Esophagus muscularis mucosa (tissue), 4 donors: Measurements from ENCODE around the gene SEM1. TPM values are rescaled to one million over a fixed set of nuclear protein-coding genes. Genes with fewer than 3 reads are reported as not detected.
"Not testable (repeated sequence)": the region's sequence is repeated elsewhere in the genome, so short reads cannot be mapped to it uniquely, and the experiment has no call there.

Experiments used
- DNase-seq: peaks from one replicate; pipeline ENCODE4 v3.0.0-alpha.2; 2017; ENCODE audit errors: extremely low spot score
- H3K27ac ChIP-seq, 4 donors: fragments of 200-600 bp; sonication (generic); replicated peaks in 1 of 4; 1 replicate in 3 of 4; 2 replicates in 1 of 4; pipeline ENCODE4 v1.5.1; 2016 to 2019; ENCODE audit warnings: mild to moderate bottlenecking in 1 of 4
- H3K27me3 ChIP-seq, 4 donors: fragments of 200-600 bp; sonication (generic); one replicate each; pipeline versions ENCODE4 v1.5.1 to v1.6.0; 2016 to 2019
- H3K36me3 ChIP-seq, 4 donors: fragments of 200-600 bp; sonication (generic); one replicate each; pipeline ENCODE4 v1.5.1; 2016 to 2019
- H3K4me1 ChIP-seq, 4 donors: fragments of 200-600 bp; sonication (generic); one replicate each; pipeline ENCODE4 v1.5.1; 2016 to 2019
- H3K4me3 ChIP-seq, 4 donors: fragments of 200-600 bp; sonication (generic); 1 replicate in 2 of 4; 2 replicates in 2 of 4; pipeline ENCODE4 v1.5.1; 2016 to 2019; ENCODE audit warnings: mild to moderate bottlenecking in 4 of 4, moderate library complexity in 1 of 4
- H3K9me3 ChIP-seq, 4 donors: fragments of 200-600 bp; sonication (generic); 1 replicate in 3 of 4; 2 replicates in 1 of 4; pipeline ENCODE4 v1.5.1; 2016 to 2019
- CTCF ChIP-seq, 3 experiments: fragments of 200-600 bp in 2 of 3; fragments of 450-650 bp in 1 of 3; sonication (generic) in 2 of 3; IDR thresholded peaks; one replicate each; pipeline ENCODE4 v1.5.1; 2017 to 2019; ENCODE audit warnings: antibody characterized with exemption in 3 of 3, mild to moderate bottlenecking in 2 of 3, moderate library complexity in 1 of 3
- EP300 ChIP-seq: sonication (generic); formaldehyde crosslinking; IDR thresholded peaks from one replicate; pipeline ENCODE4 v1.6.1; 2017; ENCODE audit warnings: antibody characterized with exemption
- POLR2A ChIP-seq: fragments of 450-650 bp; IDR thresholded peaks from one replicate; pipeline ENCODE4 v1.6.1; 2017; ENCODE audit warnings: antibody characterized with exemption, moderate library complexity, mild to moderate bottlenecking, low read depth
- POLR2AphosphoS5 ChIP-seq, 2 donors: sonication (generic); formaldehyde crosslinking; IDR thresholded peaks; one replicate each; pipeline ENCODE4 v1.6.1; 2017; ENCODE audit warnings: antibody characterized with exemption in 2 of 2
- WGBS: methylation state at CpG from one replicate; pipeline ENCODE4 v1.1.5; 2018; 5-methylcytosine and 5-hydroxymethylcytosine counted together
- intact Hi-C: fragments of 100-400 bp; cut with DNase I; formaldehyde crosslinking; loops from one replicate; pipeline ENCODE4 v1.15.1; 2023
- total RNA-seq, 4 donors: library from RNA; depleted of rRNA; stranded (reverse); fragments of >200 nt; gene quantifications; one replicate each; pipeline versions ENCODE4 v1.1.0 to v1.2.1, GENCODE V29; 2016

SEM1 gene
- total RNA-seq, 4 donors from 2014 or later = 17.4 to 61.5 (median 24.9) TPM

GRCh38 chr7:96728139-96728538 lies 18.5 kb upstream of the SEM1 start:
- Histone ChIP-seq H3K36me3 (no peaks in the 10 kb centered on the region), H3K27me3 (no peaks in the 10 kb centered on the region), H3K9me3 (no peaks in the 10 kb centered on the region), H3K4me3 (no peak overlapping the region), H3K27ac (no peak overlapping the region), H3K4me1 (no peaks in the 10 kb centered on the region)
- WGBS = 93% methylated on average over 4 of the region's 4 CpGs
- DNase-seq = no peak
- intact Hi-C loops = no loop called here
- TF ChIP-seq POLR2AphosphoS5 (IDR thresholded peaks at IDR 0.05) (no peak), EP300 (no peak), CTCF (IDR thresholded peaks at IDR 0.05) (no peak), POLR2A (no peak)

GRCh38 chr7:96727534-96728088 lies 18.0 kb upstream of the SEM1 start:
- TF ChIP-seq CTCF (IDR thresholded peaks at IDR 0.05) = no peak
- no peak for TF ChIP-seq POLR2AphosphoS5 (IDR thresholded peaks at IDR 0.05)
- no peak for TF ChIP-seq EP300
- no peak for TF ChIP-seq POLR2A
- Histone ChIP-seq H3K4me1 (no peaks in the 10 kb centered on the region), H3K27me3 (no peaks in the 10 kb centered on the region), H3K9me3 (no peaks in the 10 kb centered on the region), H3K36me3 (no peaks in the 10 kb centered on the region), H3K27ac (no peak overlapping the region), H3K4me3 (no peak overlapping the region)
- DNase-seq = no peak
- intact Hi-C loops = no loop called here
- 75% methylated on average over 3 of the region's 3 CpGs for WGBS

- H3K27me3 ChIP-seq = no peaks in the 10 kb centered on the region
- intact Hi-C loops = no loop called here
- WGBS = 33% methylated on average over 4 of the region's 4 CpGs
- no peak overlapping the region for H3K27ac ChIP-seq
- no peak overlapping the region for H3K4me3 ChIP-seq
- H3K36me3 ChIP-seq = no peaks in the 10 kb centered on the region
- no peaks in the 10 kb centered on the region for H3K9me3 ChIP-seq
- TF ChIP-seq EP300 (no peak), POLR2AphosphoS5 (IDR thresholded peaks at IDR 0.05) (no peak), POLR2A (no peak), CTCF (IDR thresholded peaks at IDR 0.05) (no peak)
- no peak for DNase-seq
- H3K4me1 ChIP-seq = no peaks in the 10 kb centered on the region
These were observed 14.0 kb upstream of the SEM1 start for GRCh38 chr7:96723622-96724021.

- intact Hi-C loops, H3K4me1 ChIP-seq, H3K36me3 ChIP-seq, H3K27ac ChIP-seq, H3K4me3 ChIP-seq, H3K9me3 ChIP-seq, H3K27me3 ChIP-seq, DNase-seq: not testable (repeated sequence)
- 77% methylated on average over 2 of the region's 2 CpGs for WGBS
These were observed 13.3 kb upstream of the SEM1 start for GRCh38 chr7:96722928-96723327.

GRCh38 chr7:96720843-96721242 lies 11.2 kb upstream of the SEM1 start:
- no peak for TF ChIP-seq POLR2A
- TF ChIP-seq POLR2AphosphoS5 (IDR thresholded peaks at IDR 0.05) = no peak
- no peak for TF ChIP-seq EP300
- TF ChIP-seq CTCF (IDR thresholded peaks at IDR 0.05) = no peak
- intact Hi-C loops = no loop called here
- no peak for DNase-seq
- no peaks in the 10 kb centered on the region for H3K9me3 ChIP-seq
- no peaks in the 10 kb centered on the region for H3K4me1 ChIP-seq
- no peak overlapping the region for H3K27ac ChIP-seq
- H3K4me3 ChIP-seq = no peak overlapping the region
- no peaks in the 10 kb centered on the region for H3K36me3 ChIP-seq
- WGBS = 43% methylated on average over 2 of the region's 2 CpGs
- H3K27me3 ChIP-seq = peaks cover 0 to 7% (median 0%) of the 10 kb centered on the region in 4 donors
